ENCODE measurements around the gene C19orf25. TPM values are rescaled to one million over a fixed set of nuclear protein-coding genes. Genes with fewer than 3 reads are reported as not detected.

The C19orf25 gene
- total RNA-seq, 4 donors from 2014 or later = 34.3 to 49.6 (median 45.7) TPM

DNA sequence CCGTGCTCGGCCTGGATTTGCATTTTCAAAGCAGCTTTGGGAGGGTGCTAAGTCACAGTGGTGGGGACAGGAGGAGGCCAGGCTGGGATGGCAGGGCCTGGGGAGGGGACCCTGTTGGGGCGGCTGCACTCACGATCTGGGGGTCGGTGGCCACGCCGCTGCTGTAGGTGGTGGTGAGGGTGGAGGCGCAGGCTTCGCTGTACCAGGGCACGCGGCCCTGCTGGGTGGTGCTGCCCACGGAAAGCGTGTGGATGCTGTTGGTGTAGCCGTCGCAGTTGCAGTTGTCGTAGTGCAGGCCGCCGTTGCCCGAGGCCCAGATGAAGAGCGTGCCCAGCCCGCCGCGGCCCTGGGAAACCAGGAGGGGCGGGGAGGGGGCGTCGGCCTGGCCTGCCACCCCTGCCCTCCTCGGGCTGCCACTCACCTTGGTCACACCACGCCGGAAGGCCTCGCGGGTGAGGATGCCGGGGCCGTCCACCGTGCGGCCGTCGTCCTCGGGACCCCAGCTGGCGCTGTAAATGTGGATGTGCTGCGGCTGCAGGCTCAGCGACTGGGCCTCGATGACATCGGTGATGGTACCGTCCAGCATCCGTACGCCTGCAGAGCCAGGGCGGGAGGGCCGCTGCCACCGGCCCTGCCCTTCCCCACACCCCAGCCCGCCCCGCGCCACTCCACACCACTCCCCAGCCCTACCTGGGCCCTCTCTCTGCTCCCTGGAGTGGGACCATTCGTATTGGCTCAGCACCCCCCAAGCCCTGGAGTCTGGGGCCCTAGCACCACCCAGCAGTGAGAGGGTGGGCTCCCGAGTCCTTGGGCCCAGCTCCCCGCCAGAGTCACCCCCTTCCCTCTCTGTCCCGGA is 7.9 kb upstream of the C19orf25 start:
- no peak for DNase-seq (ENCODE audit: low spot score in 2 of 2)
- no peak overlapping the region for H3K4me3 ChIP-seq (ENCODE audit: low read depth, poor library complexity, severe bottlenecking)
- WGBS, 2 donors = 92 to 95% methylated on average over 43 to 46 of the region's 56 CpGs
- TF ChIP-seq CTCF (IDR thresholded peaks at IDR 0.05) = no peak
- intact Hi-C loops (cut with DNase I; ENCODE audit: low total_unique reads) = no loop called here

- intact Hi-C loops (cut with DNase I; ENCODE audit: low total_unique reads) = no loop called here
- no peak for TF ChIP-seq POLR2A (IDR thresholded peaks at IDR 0.05)
- no peak for TF ChIP-seq CTCF (IDR thresholded peaks at IDR 0.05)
- H3K4me3 ChIP-seq (ENCODE audit: low read depth, poor library complexity, severe bottlenecking) = no peak overlapping the region
- DNase-seq (ENCODE audit: low spot score in 2 of 2) = no peak
- 88 to 89% methylated on average over 23 of the region's 23 CpGs for WGBS, 2 donors
These were observed 5.0 kb upstream of the C19orf25 start for GRCh38 chr19:1483979-1484428.

GRCh38 chr19:1483131-1483978 is 4.3 kb upstream of the C19orf25 start:
- 87 to 91% methylated on average over 42 to 66 of the region's 77 CpGs for WGBS, 2 donors
- intact Hi-C loops (cut with DNase I; ENCODE audit: low total_unique reads) = no loop called here
- no peak overlapping the region for H3K4me3 ChIP-seq (ENCODE audit: low read depth, poor library complexity, severe bottlenecking)
- no peak for DNase-seq (ENCODE audit: low spot score in 2 of 2)
- TF ChIP-seq CTCF (IDR thresholded peaks at IDR 0.05) (no peak), POLR2A (IDR thresholded peaks at IDR 0.05) (no peak)

- TF ChIP-seq POLR2A (IDR thresholded peaks at IDR 0.05) (no peak), CTCF (IDR thresholded peaks at IDR 0.05) (no peak)
- no peak overlapping the region for H3K4me3 ChIP-seq (ENCODE audit: low read depth, poor library complexity, severe bottlenecking)
- 79 to 81% methylated on average over 26 to 35 of the region's 37 CpGs for WGBS, 2 donors
- intact Hi-C loops (cut with DNase I; ENCODE audit: low total_unique reads) = no loop called here
- DNase-seq (ENCODE audit: low spot score in 2 of 2) = no peak
These were observed 3.5 kb upstream of the C19orf25 start for GRCh38 chr19:1482361-1483130.

DNA sequence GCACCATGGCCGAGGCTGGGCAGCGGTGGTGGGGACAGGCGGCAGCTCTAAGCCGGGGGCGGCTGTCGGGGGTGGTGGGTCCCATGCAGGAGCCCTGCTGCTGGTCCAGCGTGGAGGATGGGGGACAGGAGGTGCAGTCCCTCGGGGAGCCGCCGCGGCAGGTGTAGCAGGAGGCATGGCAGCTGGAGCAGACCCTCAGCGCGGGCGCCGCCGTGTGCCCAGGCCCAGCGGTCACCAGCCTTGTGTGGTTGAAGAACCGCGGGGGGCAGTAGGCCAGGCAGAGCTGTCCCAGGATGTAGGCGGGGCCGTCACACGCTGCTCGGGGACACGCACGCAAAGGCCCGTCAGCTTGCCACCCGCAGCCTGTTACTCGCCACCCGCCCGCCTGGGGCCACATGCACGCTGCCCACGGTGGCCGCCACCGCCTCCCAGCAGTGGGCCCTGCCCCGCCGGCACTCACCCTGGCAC is 2.9 kb upstream of the C19orf25 start:
- TF ChIP-seq POLR2A (IDR thresholded peaks at IDR 0.05) (no peak), CTCF (IDR thresholded peaks at IDR 0.05) (no peak)
- no peak for DNase-seq (ENCODE audit: low spot score in 2 of 2)
- intact Hi-C loops (cut with DNase I; ENCODE audit: low total_unique reads) = no loop called here
- no peak overlapping the region for H3K4me3 ChIP-seq (ENCODE audit: low read depth, poor library complexity, severe bottlenecking)
- 85 to 93% methylated on average over 16 to 17 of the region's 36 CpGs for WGBS, 2 donors
